ENCODE data around the gene PUM1.

DNA sequence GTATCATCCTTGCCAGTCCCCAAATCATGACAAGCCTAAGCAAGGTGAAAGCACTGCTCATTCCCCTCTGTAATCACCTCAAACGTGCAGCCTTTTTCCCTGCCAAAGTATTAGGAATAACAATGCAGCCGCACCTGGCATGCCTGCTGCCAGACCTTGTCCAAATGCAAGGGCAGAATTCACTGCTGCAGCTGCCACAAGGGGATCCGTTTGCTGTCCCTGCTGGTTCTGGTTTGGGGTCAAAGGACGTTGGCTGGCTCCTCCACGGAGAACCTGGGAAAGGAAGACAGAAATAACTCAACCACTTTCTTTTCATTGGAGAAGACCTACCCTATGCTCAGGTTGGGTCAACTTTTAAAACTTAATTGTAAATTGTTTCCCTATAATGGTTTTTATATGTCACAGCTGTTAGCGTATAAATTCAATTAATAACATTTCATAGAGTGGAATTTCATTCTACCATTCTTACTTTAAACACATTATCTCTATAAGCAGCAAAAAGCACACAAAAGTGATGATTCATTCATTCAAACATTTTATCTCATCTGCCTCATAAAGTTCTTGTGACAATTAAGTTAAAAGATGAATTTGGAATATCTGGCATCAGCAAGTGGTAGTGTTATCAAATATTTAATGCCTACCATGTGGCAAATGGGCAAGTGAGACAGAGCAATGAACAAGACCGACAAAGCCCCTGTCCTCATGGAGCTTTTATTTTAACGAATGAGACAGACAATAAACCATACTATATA is 97.1 kb downstream of the PUM1 start:
- no peak for TF ChIP-seq POLR2A (IDR thresholded peaks at IDR 0.05)
- TF ChIP-seq, protein P1, sequence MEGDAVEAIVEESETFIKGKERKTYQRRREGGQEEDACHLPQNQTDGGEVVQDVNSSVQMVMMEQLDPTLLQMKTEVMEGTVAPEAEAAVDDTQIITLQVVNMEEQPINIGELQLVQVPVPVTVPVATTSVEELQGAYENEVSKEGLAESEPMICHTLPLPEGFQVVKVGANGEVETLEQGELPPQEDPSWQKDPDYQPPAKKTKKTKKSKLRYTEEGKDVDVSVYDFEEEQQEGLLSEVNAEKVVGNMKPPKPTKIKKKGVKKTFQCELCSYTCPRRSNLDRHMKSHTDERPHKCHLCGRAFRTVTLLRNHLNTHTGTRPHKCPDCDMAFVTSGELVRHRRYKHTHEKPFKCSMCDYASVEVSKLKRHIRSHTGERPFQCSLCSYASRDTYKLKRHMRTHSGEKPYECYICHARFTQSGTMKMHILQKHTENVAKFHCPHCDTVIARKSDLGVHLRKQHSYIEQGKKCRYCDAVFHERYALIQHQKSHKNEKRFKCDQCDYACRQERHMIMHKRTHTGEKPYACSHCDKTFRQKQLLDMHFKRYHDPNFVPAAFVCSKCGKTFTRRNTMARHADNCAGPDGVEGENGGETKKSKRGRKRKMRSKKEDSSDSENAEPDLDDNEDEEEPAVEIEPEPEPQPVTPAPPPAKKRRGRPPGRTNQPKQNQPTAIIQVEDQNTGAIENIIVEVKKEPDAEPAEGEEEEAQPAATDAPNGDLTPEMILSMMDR (IDR thresholded peaks at IDR 0.05) = no peak

All from lower leg skin (tissue), 3 donors.